Subcutaneous abdominal adipose tissue (tissue), 5 donors: ENCODE data around the gene FNDC11.

Experiments used
- H3K27ac ChIP-seq: one replicate; pipeline ENCODE4 v1.7.0; 2013; ENCODE audit warnings: low read depth, mild to moderate bottlenecking, inconsistent platforms, low read length, moderate library complexity
- H3K27me3 ChIP-seq, 5 donors: one replicate each; pipeline ENCODE4 v1.7.0; 2013; ENCODE audit warnings: low read length in 5 of 5, inconsistent platforms in 1 of 5; ENCODE audit not compliant: control insufficient read depth in 5 of 5, insufficient read depth in 4 of 5
- H3K36me3 ChIP-seq, 5 donors: one replicate each; pipeline ENCODE4 v1.7.0; 2013; ENCODE audit warnings: low read length in 5 of 5; ENCODE audit not compliant: control insufficient read depth in 5 of 5, insufficient read depth in 5 of 5
- H3K4me1 ChIP-seq, 5 donors: one replicate each; pipeline ENCODE4 v1.7.0; 2013; ENCODE audit warnings: low read length in 5 of 5, mild to moderate bottlenecking in 3 of 5, moderate library complexity in 1 of 5; ENCODE audit not compliant: control insufficient read depth in 5 of 5, insufficient read depth in 5 of 5
- H3K4me3 ChIP-seq, 5 donors: one replicate each; pipeline ENCODE4 v1.7.0; 2013; ENCODE audit warnings: low read length in 5 of 5, low read depth in 1 of 5
- H3K9ac ChIP-seq, 5 donors: one replicate each; pipeline ENCODE4 v1.7.0; 2013; ENCODE audit warnings: low read length in 5 of 5, mild to moderate bottlenecking in 4 of 5, moderate library complexity in 3 of 5
- H3K9me3 ChIP-seq, 5 donors: one replicate each; pipeline ENCODE4 v1.7.0; 2013; ENCODE audit warnings: low read length in 5 of 5; ENCODE audit not compliant: control insufficient read depth in 5 of 5
- donor health status: healthy.
- donor health status: healthy.
- donor health status: healthy.
- donor health status: healthy.
- donor health status: healthy.

Gene FNDC11

DNA sequence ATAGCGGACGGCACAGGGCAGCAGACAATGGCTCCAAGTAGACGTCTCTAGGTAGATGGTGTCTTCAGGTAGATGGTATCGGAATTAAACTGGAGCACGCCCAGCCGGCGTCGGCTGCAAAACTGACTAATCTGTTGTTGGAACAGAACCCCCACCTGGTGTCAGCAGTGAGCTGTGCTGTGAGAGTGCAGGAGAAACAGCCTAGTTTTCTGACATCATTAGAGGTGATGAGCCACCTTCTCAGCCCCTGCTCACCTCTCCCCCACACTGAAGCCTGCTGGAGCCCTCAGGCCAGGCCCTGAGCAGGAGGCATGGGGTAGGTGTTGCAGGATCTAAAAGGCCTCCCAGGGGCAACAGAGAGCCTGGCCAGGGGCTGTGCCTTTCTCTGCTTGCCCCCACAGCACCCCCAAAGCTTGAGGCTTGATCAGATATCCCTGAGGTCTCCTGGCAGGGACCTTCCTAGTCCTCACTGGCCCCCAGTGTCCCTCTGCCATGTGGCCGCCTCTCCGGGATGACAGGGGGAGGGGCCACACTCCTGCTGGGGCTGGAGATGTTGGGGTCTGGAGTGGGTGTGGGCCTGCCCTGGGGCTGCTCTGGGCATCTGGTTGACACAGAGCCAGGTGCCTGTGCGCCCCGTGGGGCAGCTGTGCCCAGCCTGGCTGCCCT, 27.0 kb downstream of the FNDC11 start:
- peaks cover 0 to 16% (median 4%) of the 10 kb centered on the region in 5 donors for H3K27me3 ChIP-seq
- H3K36me3 ChIP-seq: no peaks in the 10 kb centered on the region
- H3K9me3 ChIP-seq: no peaks in the 10 kb centered on the region
- H3K9ac ChIP-seq: no peak overlapping the region
- no peak overlapping the region for H3K4me3 ChIP-seq
- peaks cover 0 to 2% (median 0%) of the 10 kb centered on the region in 5 donors for H3K4me1 ChIP-seq
- H3K27ac ChIP-seq: no peak overlapping the region

DNA sequence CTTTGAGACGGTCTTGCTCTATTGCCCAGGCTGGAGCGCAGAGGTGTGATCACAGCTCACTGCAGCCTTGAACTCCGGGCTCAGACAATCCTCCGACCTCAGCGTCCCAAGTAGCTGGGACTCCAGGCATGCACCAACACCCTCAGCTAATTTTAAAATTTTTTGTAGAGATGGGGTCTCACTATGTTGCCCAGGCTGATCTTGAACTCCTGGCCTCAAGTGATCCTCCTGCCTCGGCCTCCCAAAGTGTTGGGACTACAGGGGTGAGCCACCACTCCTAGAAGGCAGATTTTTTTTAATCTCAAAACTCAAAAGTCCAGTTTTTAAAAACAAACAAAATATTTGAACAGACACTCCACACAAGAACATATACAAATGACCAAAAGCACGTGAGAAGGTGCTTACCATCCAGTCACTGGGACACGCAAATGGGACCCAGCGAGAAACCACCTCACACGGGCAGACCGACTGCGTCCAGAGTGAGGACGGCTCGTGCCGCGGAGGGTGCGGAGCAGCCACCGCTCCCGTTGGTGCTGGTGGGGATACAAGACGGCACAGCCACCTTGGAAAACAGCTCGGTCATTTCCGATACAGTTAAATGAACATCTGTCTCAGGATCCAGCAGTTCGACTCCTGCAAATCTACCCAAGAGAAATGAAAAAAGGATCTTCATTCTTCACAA, 28.6 kb downstream of the FNDC11 start:
- H3K4me1 ChIP-seq: peaks cover 0 to 6% (median 0%) of the 10 kb centered on the region in 5 donors
- peaks cover 0 to 3% (median 0%) of the 10 kb centered on the region in 5 donors for H3K36me3 ChIP-seq
- no peak overlapping the region for H3K4me3 ChIP-seq
- peaks cover 0 to 12% (median 4%) of the 10 kb centered on the region in 5 donors for H3K27me3 ChIP-seq
- no peaks in the 10 kb centered on the region for H3K9me3 ChIP-seq
- no peak overlapping the region for H3K9ac ChIP-seq
- no peak overlapping the region for H3K27ac ChIP-seq

DNA sequence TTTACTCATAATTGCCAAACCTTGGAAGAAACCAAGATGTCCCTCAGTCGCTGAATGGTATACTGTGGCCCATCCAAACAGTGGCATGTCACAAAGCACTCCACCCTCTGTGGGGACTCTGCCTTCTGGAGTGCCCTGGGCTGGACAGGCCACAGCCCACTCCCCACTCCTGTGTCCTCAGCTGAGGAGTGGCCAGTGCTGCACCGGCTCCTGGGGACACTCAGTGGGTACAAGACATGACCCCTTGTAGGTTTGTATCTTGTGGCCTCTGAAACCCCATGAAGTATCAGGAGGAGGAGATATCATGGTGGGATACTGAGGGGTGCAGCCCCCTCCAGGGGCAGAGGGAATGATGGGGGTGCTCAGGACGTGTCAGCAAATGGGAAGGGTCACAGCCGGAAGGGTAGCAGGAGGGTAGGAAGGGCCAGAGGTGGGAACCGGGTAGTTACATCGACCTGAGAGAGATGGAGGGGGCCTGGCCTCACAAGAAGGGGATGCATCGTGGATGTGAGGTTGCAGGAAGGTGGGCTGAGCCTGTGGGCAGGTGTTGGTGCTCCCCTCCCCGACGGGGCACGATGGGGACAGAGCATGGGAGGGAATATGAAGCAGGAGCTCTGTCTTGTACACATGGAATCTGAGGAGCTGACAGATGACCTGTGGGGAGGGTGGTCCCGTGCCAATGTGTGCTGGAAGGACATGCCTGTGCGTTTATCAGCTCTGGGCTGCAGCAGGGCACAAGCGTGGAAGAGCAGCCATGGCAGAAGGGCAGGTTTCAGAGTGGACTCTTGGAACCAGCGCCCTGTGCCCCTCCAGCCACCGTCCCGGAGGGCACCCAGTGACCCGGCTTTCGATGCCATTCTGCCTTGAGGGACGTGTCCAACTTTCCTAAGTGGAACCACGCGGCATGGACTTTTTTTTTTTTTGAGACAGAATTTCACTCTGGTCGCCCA, 31.9 kb downstream of the FNDC11 start:
- no peaks in the 10 kb centered on the region for H3K27me3 ChIP-seq
- no peaks in the 10 kb centered on the region for H3K9me3 ChIP-seq
- no peak overlapping the region for H3K9ac ChIP-seq
- H3K4me3 ChIP-seq: no peak overlapping the region
- H3K27ac ChIP-seq: no peak overlapping the region
- peaks cover 0 to 16% (median 4%) of the 10 kb centered on the region in 5 donors for H3K4me1 ChIP-seq
- H3K36me3 ChIP-seq: peaks cover 0 to 30% (median 18%) of the 10 kb centered on the region in 5 donors

- H3K27ac ChIP-seq: no peak overlapping the region
- H3K4me3 ChIP-seq: no peak overlapping the region
- H3K9me3 ChIP-seq: no peaks in the 10 kb centered on the region
- H3K36me3 ChIP-seq: peaks cover 0 to 40% (median 26%) of the 10 kb centered on the region in 5 donors
- peaks cover 0 to 16% (median 4%) of the 10 kb centered on the region in 5 donors for H3K4me1 ChIP-seq
- no peaks in the 10 kb centered on the region for H3K27me3 ChIP-seq
- no peak overlapping the region for H3K9ac ChIP-seq
Measured at GRCh38 chr20:63586797-63587196, 32.8 kb downstream of the FNDC11 start.

DNA sequence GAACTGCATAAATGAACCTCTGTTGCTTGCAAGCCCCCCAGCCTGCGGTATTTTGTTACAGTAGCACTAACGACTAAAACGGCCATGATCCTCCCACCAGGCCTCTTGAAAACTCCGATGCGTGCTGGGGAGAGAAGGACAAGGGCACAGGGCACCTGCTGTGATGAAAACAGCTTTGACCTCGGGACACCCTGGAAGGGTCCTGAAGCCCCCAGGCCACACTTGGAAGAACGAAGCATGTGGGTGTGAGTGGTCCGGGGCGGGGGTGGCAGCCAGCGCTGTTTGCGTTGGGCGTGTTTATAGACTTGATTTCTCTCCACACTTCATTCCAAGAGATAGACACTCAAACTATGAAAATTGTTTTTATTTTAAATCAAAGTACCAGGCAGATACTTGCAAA, 33.3 kb downstream of the FNDC11 start:
- H3K9ac ChIP-seq: no peak overlapping the region
- H3K9me3 ChIP-seq: no peaks in the 10 kb centered on the region
- no peak overlapping the region for H3K27ac ChIP-seq
- H3K4me1 ChIP-seq: peaks cover 0 to 16% (median 4%) of the 10 kb centered on the region in 5 donors
- H3K36me3 ChIP-seq: peaks cover 0 to 44% (median 31%) of the 10 kb centered on the region in 5 donors
- no peaks in the 10 kb centered on the region for H3K27me3 ChIP-seq
- H3K4me3 ChIP-seq: no peak overlapping the region

DNA sequence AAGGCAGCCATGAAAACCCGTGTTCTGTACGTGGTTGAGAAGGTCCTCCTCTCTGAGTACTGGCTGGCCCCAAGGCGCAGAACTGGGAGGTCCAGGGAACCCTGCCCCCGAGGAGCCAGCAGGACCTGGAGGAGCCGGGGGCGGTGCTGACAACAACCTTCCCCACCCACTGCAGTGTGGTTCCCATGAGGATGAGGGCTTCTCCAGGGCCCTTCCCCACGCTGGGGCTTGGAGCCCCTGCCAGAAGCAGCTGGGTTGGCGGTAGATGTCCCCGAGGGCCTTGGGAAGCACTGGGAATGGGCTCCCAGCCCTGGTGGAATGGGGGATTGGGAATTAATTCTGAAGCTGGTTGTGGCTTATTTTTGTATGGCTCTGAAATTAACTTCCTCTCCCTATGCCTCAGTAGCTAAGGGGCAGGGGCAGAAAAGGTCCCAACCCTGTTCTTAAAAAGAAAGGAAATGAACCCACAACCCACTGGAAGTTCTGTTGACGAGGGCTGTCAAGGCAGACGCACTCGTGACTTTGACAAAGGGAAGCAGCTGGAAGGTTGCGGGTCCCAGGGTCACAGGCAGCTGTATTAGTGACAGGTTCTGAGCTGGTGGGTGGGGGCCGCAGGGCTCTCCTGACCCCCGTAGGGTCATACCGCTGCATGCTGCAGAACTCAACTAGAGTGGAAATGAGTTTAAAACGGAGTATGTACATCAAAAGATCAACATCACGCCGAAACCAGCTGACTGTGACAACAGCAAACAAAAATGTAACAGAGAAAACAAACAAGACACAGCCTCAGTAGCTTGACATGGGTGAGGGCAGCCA, 34.0 kb downstream of the FNDC11 start:
- H3K27ac ChIP-seq: no peak overlapping the region
- H3K36me3 ChIP-seq: peaks cover 0 to 51% (median 38%) of the 10 kb centered on the region in 5 donors
- H3K9ac ChIP-seq: no peak overlapping the region

DNA sequence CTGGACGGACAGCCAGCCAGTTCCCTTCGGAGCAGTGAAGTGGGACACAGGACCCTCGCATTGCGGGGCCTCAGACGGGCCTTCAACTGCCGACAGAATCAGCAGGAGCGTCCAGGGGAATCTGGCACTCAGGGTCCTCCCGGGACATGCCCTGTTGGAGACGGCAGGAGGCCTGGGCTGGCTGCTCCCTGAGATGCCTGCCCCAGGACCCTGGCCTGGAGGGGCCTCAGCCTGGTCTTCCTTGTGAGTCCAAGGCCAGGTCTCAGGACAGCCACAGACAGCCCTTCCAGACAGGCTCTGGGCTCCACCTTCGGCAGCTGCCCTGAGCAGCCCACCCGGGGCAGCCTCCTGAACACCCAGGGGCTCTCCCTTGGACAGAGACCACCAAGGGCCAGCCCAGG, 34.7 kb downstream of the FNDC11 start:
- Histone ChIP-seq H3K27ac (no peak overlapping the region), H3K4me3 (no peak overlapping the region), H3K27me3 (no peaks in the 10 kb centered on the region), H3K36me3 (peaks cover 0 to 57% (median 42%) of the 10 kb centered on the region in 5 donors), H3K4me1 (peaks cover 0 to 16% (median 4%) of the 10 kb centered on the region in 5 donors), H3K9ac (no peak overlapping the region), H3K9me3 (no peaks in the 10 kb centered on the region)

More for the DNA sequence above, 34.0 kb downstream of the FNDC11 start:
- H3K4me1 ChIP-seq: peaks cover 0 to 16% (median 4%) of the 10 kb centered on the region in 5 donors
- H3K4me3 ChIP-seq: no peak overlapping the region
- H3K9me3 ChIP-seq: no peaks in the 10 kb centered on the region
- H3K27me3 ChIP-seq: no peaks in the 10 kb centered on the region

DNA sequence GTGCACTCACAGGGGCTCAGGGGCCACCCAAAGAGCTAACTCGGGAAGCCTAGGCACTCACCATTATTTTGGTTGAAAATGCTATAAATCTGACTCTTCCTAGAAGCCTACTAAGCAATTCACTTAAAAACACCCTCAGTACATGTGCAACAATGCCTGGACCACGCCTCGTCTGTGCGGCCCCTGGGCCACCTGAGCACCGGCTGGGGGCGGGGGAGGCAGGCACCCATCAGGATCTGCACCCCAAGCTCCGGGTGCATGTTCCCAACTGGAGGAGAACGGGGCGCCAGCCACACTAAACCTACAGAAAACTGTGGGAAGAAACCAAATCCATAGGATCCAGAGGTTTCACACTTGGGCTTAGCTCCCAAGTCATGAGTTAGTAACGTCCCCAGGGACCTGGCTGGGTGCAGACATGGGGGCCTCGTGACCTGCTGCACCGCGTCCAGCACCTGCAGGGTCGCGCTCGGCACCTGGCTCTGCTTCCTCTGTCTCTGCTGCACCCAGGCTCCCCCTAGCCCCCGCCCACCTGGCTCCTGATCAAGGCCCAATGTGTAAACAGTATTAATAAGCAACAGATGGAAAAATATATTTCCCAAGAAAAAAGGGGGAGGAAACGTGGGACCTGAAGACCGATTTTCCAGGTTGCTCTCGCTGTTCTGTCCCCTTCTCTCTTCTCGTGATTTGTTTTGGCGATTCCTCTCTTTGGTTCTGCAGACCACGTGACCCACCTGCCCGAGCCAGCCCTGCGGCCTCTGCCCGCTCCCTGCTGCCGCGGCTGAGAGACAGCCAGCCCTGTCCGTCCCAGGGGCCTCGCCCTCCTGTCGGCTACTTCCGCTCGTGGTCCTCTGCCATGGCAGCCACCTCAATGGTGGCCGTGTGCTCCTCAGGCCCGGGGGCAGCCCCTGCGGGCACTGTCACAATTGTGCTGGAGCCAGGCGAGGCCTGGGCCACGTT, 35.6 kb downstream of the FNDC11 start:
- Histone ChIP-seq H3K9me3 (no peaks in the 10 kb centered on the region), H3K9ac (no peak overlapping the region), H3K36me3 (peaks cover 0 to 57% (median 48%) of the 10 kb centered on the region in 5 donors), H3K4me1 (peaks cover 0 to 20% (median 4%) of the 10 kb centered on the region in 5 donors), H3K4me3 (no peak overlapping the region), H3K27ac (no peak overlapping the region), H3K27me3 (no peaks in the 10 kb centered on the region)
